Thyroid gland (tissue), 4 donors: Measurements from ENCODE around the gene OSBPL8.

Experiments used
- CTCF ChIP-seq, 6 experiments: fragments of 200-600 bp in 3 of 6; fragments of 450-650 bp in 3 of 6; sonication (generic) in 3 of 6; IDR thresholded peaks; one replicate each; pipeline ENCODE4 v1.5.1; 2016 to 2019; ENCODE audit warnings: antibody characterized with exemption in 6 of 6, mild to moderate bottlenecking in 2 of 6, inconsistent platforms in 1 of 6, moderate library complexity in 1 of 6
- POLR2A ChIP-seq, 2 donors: fragments of 450-650 bp; IDR thresholded peaks; one replicate each; pipeline ENCODE4 v1.6.1; 2017; ENCODE audit warnings: antibody characterized with exemption in 2 of 2, mild to moderate bottlenecking in 2 of 2, moderate library complexity in 1 of 2

- TF ChIP-seq CTCF (IDR thresholded peaks at IDR 0.05) (no peak), POLR2A (IDR thresholded peaks at IDR 0.05) (no peak)
Observed at GRCh38 chr12:76421046-76421445, 138.5 kb downstream of the OSBPL8 start.
